ENCODE results near the gene RPRD2.
"Not testable (repeated sequence)": the region's sequence is repeated elsewhere in the genome, so short reads cannot be mapped to it uniquely, and the experiment has no call there.

The RPRD2 gene

GRCh38 chr1:150363426-150364230 lies at the start of gene RPRD2:
TSS of gene RPRD2 (plus strand) at chr1:150364147. CDS start at chr1:150364715, 568 bp downstream.
- DNase-seq (ENCODE audit: low spot score): peak; percentile 100

GRCh38 chr1:150314691-150315090 lies 49.3 kb upstream of the RPRD2 start:
- not testable (repeated sequence) for DNase-seq (ENCODE audit: low spot score)

- no peak for DNase-seq (ENCODE audit: low spot score)
Observed at GRCh38 chr1:150320667-150320978, 43.3 kb upstream of the RPRD2 start.

- no peak for DNase-seq (ENCODE audit: low spot score)
Observed at GRCh38 chr1:150321826-150322166, 42.2 kb upstream of the RPRD2 start.

GRCh38 chr1:150322310-150322709 lies 41.6 kb upstream of the RPRD2 start:
- DNase-seq (ENCODE audit: low spot score): no peak

GRCh38 chr1:150332651-150333290 lies 31.2 kb upstream of the RPRD2 start:
- no peak for DNase-seq (ENCODE audit: low spot score)

- DNase-seq (ENCODE audit: low spot score): no peak
Observed at GRCh38 chr1:150346316-150346715, 17.6 kb upstream of the RPRD2 start.

GRCh38 chr1:150352866-150353265 lies 11.1 kb upstream of the RPRD2 start:
- DNase-seq (ENCODE audit: low spot score): no peak

GRCh38 chr1:150362721-150363425 lies 1.1 kb upstream of the RPRD2 start:
- DNase-seq (ENCODE audit: low spot score): peak; percentile 21

- DNase-seq (ENCODE audit: low spot score): peak; percentile 72
Observed at GRCh38 chr1:150364231-150365003, 470 bp downstream of the RPRD2 start.

GRCh38 chr1:150365941-150366340 lies 2.0 kb downstream of the RPRD2 start:
- peak; percentile 8 for DNase-seq (ENCODE audit: low spot score)

GRCh38 chr1:150366416-150367296 lies 2.7 kb downstream of the RPRD2 start:
- DNase-seq (ENCODE audit: low spot score): peak; percentile 2

GRCh38 chr1:150371110-150371509 lies 7.2 kb downstream of the RPRD2 start:
- DNase-seq (ENCODE audit: low spot score): no peak

GRCh38 chr1:150372580-150372979 lies 8.6 kb downstream of the RPRD2 start:
- DNase-seq (ENCODE audit: low spot score): no peak

- no peak for DNase-seq (ENCODE audit: low spot score)
Observed at GRCh38 chr1:150376110-150376509, 12.2 kb downstream of the RPRD2 start.

- no peak for DNase-seq (ENCODE audit: low spot score)
Observed at GRCh38 chr1:150383631-150384324, 19.8 kb downstream of the RPRD2 start.

- no peak for DNase-seq (ENCODE audit: low spot score)
Observed at GRCh38 chr1:150385537-150386445, 21.8 kb downstream of the RPRD2 start.

- no peak for DNase-seq (ENCODE audit: low spot score)
Observed at GRCh38 chr1:150386592-150386991, 22.6 kb downstream of the RPRD2 start.

- DNase-seq (ENCODE audit: low spot score): no peak
Observed at GRCh38 chr1:150387200-150387599, 23.3 kb downstream of the RPRD2 start.

GRCh38 chr1:150388241-150388640 lies 24.3 kb downstream of the RPRD2 start:
- no peak for DNase-seq (ENCODE audit: low spot score)

Measured in CD4-positive, alpha-beta T cell treated with Interleukin-15 for 4 hours (primary cell).